22Rv1 (cell line): ENCODE results near the gene TMEM238L.

Experiments used
- H3K27ac ChIP-seq: fragments of 450-650 bp; 2 replicates; pipeline ENCODE4 v1.5.1; 2017
- ZFX ChIP-seq: fragments of 450-650 bp; IDR thresholded peaks from 2 replicates; pipeline ENCODE4 v1.6.1; 2017; ENCODE audit warnings: antibody characterized with exemption, borderline replicate concordance
- TF ChIP-seq, protein P1 (sequence below): fragments of 450-650 bp; IDR thresholded peaks from 2 replicates; pipeline ENCODE4 v1.5.1; 2017; ENCODE audit warnings: mild to moderate bottlenecking

TMEM238L gene

GRCh38 chr17:10804546-10804945 lies 647 bp upstream of the TMEM238L start:
- H3K27ac ChIP-seq: no peak overlapping the region
- TF ChIP-seq, protein P1, sequence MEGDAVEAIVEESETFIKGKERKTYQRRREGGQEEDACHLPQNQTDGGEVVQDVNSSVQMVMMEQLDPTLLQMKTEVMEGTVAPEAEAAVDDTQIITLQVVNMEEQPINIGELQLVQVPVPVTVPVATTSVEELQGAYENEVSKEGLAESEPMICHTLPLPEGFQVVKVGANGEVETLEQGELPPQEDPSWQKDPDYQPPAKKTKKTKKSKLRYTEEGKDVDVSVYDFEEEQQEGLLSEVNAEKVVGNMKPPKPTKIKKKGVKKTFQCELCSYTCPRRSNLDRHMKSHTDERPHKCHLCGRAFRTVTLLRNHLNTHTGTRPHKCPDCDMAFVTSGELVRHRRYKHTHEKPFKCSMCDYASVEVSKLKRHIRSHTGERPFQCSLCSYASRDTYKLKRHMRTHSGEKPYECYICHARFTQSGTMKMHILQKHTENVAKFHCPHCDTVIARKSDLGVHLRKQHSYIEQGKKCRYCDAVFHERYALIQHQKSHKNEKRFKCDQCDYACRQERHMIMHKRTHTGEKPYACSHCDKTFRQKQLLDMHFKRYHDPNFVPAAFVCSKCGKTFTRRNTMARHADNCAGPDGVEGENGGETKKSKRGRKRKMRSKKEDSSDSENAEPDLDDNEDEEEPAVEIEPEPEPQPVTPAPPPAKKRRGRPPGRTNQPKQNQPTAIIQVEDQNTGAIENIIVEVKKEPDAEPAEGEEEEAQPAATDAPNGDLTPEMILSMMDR: no peak
- no peak for TF ChIP-seq ZFX

DNA sequence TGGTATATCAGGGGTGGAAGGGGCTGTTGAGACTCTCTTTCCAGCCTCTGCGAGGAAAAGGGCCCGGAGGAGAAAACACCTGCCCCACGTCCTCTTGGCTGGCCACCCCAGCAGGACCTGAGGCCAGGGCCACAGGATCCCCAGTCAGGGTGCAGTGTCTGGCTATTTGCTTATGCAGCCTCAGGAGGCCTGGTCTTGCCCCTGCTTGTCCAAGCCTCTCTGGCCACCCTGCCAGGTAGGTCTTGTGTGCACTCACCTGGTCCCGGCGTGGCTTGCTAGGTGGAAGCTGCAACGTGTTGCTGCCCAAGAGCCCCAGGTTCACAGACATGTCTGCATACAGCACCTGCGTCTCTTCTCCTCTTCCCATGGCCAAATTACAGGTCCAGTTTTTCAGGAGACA lies 549 bp downstream of the TMEM238L start:
- TF ChIP-seq, protein P1: no peak
- no peak for TF ChIP-seq ZFX

DNA sequence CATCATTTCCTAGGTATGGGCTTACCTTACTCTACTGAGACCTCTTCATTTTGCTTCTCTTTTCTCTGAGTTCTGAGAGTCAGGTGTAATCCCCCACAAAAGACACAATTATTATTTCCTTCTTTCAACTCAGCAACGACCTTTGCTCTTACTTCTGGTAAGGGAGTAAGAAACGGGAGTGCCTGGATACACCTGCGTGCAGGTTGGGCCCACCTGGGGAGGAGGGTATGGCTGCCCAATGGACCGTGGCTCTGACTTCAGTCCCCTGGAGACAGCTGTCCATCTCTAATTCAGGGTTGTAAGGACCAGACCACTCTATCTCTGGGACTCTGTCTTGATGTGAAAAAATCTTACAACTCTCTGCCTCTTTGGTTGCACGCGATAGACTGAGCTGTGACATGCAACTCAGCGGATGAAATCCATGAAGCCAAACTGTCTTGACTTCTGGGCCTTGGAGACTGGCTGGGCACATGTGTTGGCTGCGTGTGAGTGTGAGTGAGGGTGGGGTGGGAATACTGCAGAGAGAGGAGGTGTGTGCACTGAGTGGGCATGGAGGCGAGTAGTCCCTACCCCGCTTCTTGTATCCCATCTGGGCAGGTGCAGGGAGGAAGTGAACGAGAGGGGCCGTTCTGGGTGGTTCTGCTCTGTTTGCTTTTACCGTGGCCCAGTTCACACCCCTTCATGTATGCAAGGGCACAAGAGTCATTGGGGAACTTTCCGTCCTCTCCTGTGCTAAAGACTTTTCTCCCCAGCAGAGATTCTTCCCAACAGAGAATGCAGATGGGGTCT lies 1.2 kb downstream of the TMEM238L start:
- H3K27ac ChIP-seq: no peak overlapping the region
- no peak for TF ChIP-seq ZFX
- TF ChIP-seq, protein P1: no peak

More for the DNA sequence above, 549 bp downstream of the TMEM238L start:
- H3K27ac ChIP-seq: no peak overlapping the region

- H3K27ac ChIP-seq: no peak overlapping the region
- TF ChIP-seq ZFX: no peak
- TF ChIP-seq, protein P1: no peak
Observed at GRCh38 chr17:10799407-10799806, 4.5 kb downstream of the TMEM238L start.

DNA sequence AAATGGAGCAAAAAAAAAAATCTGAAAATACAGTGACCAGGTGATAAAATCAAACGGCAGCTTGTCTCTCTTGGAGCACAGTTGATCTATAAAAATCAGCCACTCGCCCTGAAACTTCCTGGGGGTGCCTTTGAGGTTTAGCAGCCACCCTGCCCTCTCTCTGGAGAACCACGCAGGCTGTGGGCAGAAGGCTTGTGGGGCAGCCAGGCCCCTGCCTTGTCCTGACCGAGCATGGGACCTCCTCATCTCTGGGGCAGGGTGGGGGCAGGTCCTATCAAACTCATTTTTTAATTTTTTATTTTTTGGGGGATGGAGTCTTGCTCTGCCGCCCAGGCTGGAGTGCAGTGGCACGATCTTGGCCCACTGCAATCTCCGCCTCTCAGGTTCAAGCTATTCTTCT lies 5.0 kb downstream of the TMEM238L start:
- H3K27ac ChIP-seq: no peak overlapping the region
- no peak for TF ChIP-seq ZFX
- TF ChIP-seq, protein P1: no peak

DNA sequence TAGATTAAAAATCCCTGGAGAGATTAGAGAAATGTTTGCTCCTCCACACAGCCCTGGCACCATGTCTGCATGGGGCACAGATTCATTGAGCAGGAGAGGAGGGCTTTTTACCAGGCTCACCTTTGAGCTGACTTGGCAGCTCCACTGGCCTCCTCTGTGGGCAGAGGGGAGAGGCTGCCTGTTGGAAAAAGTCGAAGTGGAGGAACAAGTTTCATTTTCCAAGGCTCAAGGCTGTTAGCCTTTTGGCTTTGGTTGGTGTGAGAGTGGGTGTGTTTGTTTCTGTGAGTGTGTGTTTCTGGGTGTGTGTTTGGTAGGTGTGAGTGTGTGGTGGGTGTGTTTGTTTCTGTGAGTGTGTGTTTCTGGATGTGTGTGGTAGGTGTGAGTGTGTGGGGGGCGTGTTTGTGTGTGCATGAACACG lies 5.6 kb downstream of the TMEM238L start:
- H3K27ac ChIP-seq: no peak overlapping the region
- TF ChIP-seq, protein P1: no peak
- TF ChIP-seq ZFX: no peak

DNA sequence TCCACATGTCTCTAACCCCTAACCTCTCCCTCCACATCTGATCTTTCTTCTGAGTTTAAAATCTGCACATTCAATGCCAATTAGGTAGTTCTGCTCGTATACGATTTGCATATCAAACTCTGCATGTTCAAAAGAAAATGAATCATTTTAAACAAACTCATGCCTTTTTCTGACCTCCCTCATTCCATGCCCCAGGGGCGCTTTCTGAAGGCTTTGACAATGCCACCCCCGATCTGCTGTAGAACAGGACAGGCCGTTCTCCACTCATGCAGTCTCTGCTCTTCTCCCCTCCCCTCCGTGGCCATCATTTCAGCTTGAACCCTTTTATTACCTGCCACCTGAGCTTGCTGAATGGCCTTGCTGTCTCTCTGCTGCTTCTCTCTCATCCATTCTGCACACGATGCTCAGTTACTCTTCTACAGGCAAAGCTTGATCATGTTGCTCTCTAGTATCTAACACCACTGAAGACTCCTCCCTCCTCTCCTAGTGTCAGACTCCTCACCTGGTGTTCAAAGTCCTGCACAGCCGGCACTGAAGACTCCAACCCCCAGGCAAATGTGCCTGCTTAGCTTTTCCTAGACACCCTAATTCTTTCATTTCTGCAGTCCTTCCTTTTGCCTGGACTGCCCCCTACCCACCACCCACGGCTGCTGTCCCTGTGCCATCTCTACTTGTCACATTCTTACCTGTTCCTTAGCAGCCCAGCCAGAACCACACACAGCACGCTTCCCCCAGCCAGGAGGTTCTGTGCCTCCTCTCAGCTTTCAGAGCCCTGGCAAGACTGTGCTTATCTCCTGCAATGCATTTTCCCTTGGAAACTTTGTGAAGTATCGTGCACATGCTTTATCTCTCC lies 6.2 kb downstream of the TMEM238L start:
- no peak for TF ChIP-seq ZFX
- TF ChIP-seq, protein P1: no peak
- no peak overlapping the region for H3K27ac ChIP-seq
